ENCODE data around the gene SNHG17.
A peak's percentile ranks its signal among the peaks of the same experiment; 100 is the strongest.
"Not testable (repeated sequence)": the region's sequence is repeated elsewhere in the genome, so short reads cannot be mapped to it uniquely, and the experiment has no call there.

Gene SNHG17

GRCh38 chr20:38447931-38448675, 13.0 kb upstream of the SNHG17 start:
- DNase-seq (ENCODE audit: low spot score): no peak

- DNase-seq (ENCODE audit: low spot score): no peak
These were observed 12.1 kb upstream of the SNHG17 start for GRCh38 chr20:38447251-38447661.

GRCh38 chr20:38446441-38447209, 11.5 kb upstream of the SNHG17 start:
- DNase-seq (ENCODE audit: low spot score): peak; percentile 96

GRCh38 chr20:38445901-38446425, 10.8 kb upstream of the SNHG17 start:
- DNase-seq (ENCODE audit: low spot score): no peak

- no peak for DNase-seq (ENCODE audit: low spot score)
These were observed 10.3 kb upstream of the SNHG17 start for GRCh38 chr20:38445381-38445796.

GRCh38 chr20:38441916-38442315, 6.8 kb upstream of the SNHG17 start:
- DNase-seq (ENCODE audit: low spot score): no peak

GRCh38 chr20:38441110-38441509, 6.0 kb upstream of the SNHG17 start:
- not testable (repeated sequence) for DNase-seq (ENCODE audit: low spot score)

GRCh38 chr20:38437796-38438195, 2.7 kb upstream of the SNHG17 start:
- no peak for DNase-seq (ENCODE audit: low spot score)

- no peak for DNase-seq (ENCODE audit: low spot score)
These were observed 419 bp upstream of the SNHG17 start for GRCh38 chr20:38435555-38435939.

GRCh38 chr20:38434301-38434741, 807 bp downstream of the SNHG17 start:
- no peak for DNase-seq (ENCODE audit: low spot score)

GRCh38 chr20:38433304-38433972, 1.7 kb downstream of the SNHG17 start:
- DNase-seq (ENCODE audit: low spot score): no peak

GRCh38 chr20:38432870-38433269, 2.3 kb downstream of the SNHG17 start:
- not testable (repeated sequence) for DNase-seq (ENCODE audit: low spot score)

GRCh38 chr20:38432292-38432691, 2.8 kb downstream of the SNHG17 start:
- no peak for DNase-seq (ENCODE audit: low spot score)

GRCh38 chr20:38430679-38431325, 4.3 kb downstream of the SNHG17 start:
- DNase-seq (ENCODE audit: low spot score): no peak

GRCh38 chr20:38429301-38429700, 5.8 kb downstream of the SNHG17 start:
- no peak for DNase-seq (ENCODE audit: low spot score)

GRCh38 chr20:38428800-38429199, 6.3 kb downstream of the SNHG17 start:
- DNase-seq (ENCODE audit: low spot score): no peak

- no peak for DNase-seq (ENCODE audit: low spot score)
These were observed 7.5 kb downstream of the SNHG17 start for GRCh38 chr20:38427655-38428023.

- no peak for DNase-seq (ENCODE audit: low spot score)
These were observed 8.9 kb downstream of the SNHG17 start for GRCh38 chr20:38426006-38426897.

GRCh38 chr20:38424401-38424800, 10.7 kb downstream of the SNHG17 start:
- no peak for DNase-seq (ENCODE audit: low spot score)

GRCh38 chr20:38423541-38423940, 11.6 kb downstream of the SNHG17 start:
- DNase-seq (ENCODE audit: low spot score): no peak

GRCh38 chr20:38421915-38422314, 13.2 kb downstream of the SNHG17 start:
- DNase-seq (ENCODE audit: low spot score): no peak

Data from SK-N-DZ (cell line).